ENCODE data around the gene NCK1. TPM values are rescaled to one million over a fixed set of nuclear protein-coding genes. Genes with fewer than 3 reads are reported as not detected.

NCK1 gene
- total RNA-seq, 1 donor, result 41.6 TPM

DNA sequence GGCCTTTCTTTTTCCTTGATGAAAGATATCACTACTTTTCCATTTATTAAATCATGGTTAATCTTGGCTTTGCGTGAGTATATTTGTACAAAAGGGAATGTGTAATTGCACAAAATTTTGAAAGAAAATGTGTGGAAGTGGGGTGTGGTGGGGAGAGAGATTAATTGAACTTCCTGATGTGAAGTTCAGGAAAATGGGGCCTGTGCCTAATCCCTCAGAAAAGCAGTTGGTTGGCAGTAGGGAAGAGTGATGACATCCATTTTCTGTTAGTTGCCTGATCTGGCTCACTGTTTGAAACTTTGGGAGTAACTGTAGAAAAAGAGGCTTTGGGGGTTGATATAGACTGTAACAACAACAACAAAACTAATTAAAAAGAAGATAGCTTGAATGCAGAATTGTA lies 85.0 kb downstream of the NCK1 start:
- no peaks in the 10 kb centered on the region for H3K27me3 ChIP-seq (ENCODE audit: insufficient read depth, low read length)
- H3K36me3 ChIP-seq (ENCODE audit: insufficient read depth, low read length), result peaks cover 7% of the 10 kb centered on the region
- H3K79me2 ChIP-seq (ENCODE audit: insufficient read depth, low read length), result peaks cover 33% of the 10 kb centered on the region
- no peak overlapping the region for H3K4me3 ChIP-seq (ENCODE audit: insufficient read depth, low read length)
- no peak for DNase-seq (ENCODE audit: insufficient read length, low spot score, missing footprints)
- no peak overlapping the region for H3K4me2 ChIP-seq (ENCODE audit: insufficient read depth, low read length)
- TF ChIP-seq, protein P1, sequence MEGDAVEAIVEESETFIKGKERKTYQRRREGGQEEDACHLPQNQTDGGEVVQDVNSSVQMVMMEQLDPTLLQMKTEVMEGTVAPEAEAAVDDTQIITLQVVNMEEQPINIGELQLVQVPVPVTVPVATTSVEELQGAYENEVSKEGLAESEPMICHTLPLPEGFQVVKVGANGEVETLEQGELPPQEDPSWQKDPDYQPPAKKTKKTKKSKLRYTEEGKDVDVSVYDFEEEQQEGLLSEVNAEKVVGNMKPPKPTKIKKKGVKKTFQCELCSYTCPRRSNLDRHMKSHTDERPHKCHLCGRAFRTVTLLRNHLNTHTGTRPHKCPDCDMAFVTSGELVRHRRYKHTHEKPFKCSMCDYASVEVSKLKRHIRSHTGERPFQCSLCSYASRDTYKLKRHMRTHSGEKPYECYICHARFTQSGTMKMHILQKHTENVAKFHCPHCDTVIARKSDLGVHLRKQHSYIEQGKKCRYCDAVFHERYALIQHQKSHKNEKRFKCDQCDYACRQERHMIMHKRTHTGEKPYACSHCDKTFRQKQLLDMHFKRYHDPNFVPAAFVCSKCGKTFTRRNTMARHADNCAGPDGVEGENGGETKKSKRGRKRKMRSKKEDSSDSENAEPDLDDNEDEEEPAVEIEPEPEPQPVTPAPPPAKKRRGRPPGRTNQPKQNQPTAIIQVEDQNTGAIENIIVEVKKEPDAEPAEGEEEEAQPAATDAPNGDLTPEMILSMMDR (IDR thresholded peaks at IDR 0.05; ENCODE audit: extremely low read depth, low read depth, low read length), result no peak
- no peak overlapping the region for H3K27ac ChIP-seq (ENCODE audit: low read depth, low read length)
- no peaks in the 10 kb centered on the region for H3K9me3 ChIP-seq (ENCODE audit: low read depth, low read length)
- H4K20me1 ChIP-seq (ENCODE audit: insufficient read depth, low read length), result peaks cover 7% of the 10 kb centered on the region
- H2AFZ ChIP-seq (ENCODE audit: low read length), result no peak overlapping the region
- H3K4me1 ChIP-seq (ENCODE audit: insufficient read depth, low read length), result peaks cover 8% of the 10 kb centered on the region

DNA sequence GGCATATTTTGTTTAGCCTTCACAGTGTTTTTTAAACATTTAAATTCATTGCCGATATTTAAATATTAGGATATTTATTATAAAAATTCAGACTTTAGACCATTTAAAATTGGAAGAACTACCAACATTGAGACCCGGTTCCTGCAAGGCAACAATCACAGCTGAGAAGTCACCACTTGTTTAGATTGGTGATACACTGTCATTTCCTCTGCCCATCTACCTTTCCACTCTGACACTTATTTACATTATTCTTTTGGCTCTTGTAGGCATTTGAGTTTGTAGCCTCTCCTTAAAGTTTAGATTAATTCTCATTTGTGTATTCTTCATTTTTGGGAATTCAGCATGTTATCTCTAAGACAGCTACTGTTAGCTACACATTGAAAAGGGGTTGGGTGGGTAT lies 85.5 kb downstream of the NCK1 start:
- Histone ChIP-seq H4K20me1 (ENCODE audit: insufficient read depth, low read length) (peaks cover 7% of the 10 kb centered on the region), H3K4me3 (ENCODE audit: insufficient read depth, low read length) (no peak overlapping the region), H3K79me2 (ENCODE audit: insufficient read depth, low read length) (peaks cover 28% of the 10 kb centered on the region), H3K4me1 (ENCODE audit: insufficient read depth, low read length) (peaks cover 6% of the 10 kb centered on the region), H3K9me3 (ENCODE audit: low read depth, low read length) (no peaks in the 10 kb centered on the region), H2AFZ (ENCODE audit: low read length) (no peak overlapping the region), H3K36me3 (ENCODE audit: insufficient read depth, low read length) (peaks cover 7% of the 10 kb centered on the region), H3K27ac (ENCODE audit: low read depth, low read length) (no peak overlapping the region), H3K4me2 (ENCODE audit: insufficient read depth, low read length) (no peak overlapping the region), H3K27me3 (ENCODE audit: insufficient read depth, low read length) (no peaks in the 10 kb centered on the region)
- DNase-seq (ENCODE audit: insufficient read length, low spot score, missing footprints), result no peak
- TF ChIP-seq, protein P1 (IDR thresholded peaks at IDR 0.05; ENCODE audit: extremely low read depth, low read depth, low read length), result no peak

DNA sequence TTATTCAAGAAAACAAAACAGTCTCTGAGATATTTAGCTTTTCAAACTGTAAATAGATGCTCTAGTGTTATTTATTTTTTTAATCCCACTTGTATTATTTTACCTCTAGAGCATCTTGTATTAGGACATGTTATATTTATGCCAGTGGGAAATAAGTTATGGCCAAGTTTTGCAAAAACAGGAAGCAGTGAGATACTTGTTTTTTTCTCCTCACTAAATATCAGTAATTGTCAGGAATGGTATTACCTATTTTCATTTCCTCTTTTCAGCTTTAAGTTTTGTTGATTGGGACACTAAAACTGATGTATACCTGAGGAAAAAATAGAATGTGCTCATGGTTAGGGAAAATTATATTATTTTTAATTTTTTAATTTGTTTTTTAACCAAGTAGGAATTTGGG lies 87.1 kb downstream of the NCK1 start:
- no peak overlapping the region for H3K27ac ChIP-seq (ENCODE audit: low read depth, low read length)
- H3K27me3 ChIP-seq (ENCODE audit: insufficient read depth, low read length), result no peaks in the 10 kb centered on the region

DNA sequence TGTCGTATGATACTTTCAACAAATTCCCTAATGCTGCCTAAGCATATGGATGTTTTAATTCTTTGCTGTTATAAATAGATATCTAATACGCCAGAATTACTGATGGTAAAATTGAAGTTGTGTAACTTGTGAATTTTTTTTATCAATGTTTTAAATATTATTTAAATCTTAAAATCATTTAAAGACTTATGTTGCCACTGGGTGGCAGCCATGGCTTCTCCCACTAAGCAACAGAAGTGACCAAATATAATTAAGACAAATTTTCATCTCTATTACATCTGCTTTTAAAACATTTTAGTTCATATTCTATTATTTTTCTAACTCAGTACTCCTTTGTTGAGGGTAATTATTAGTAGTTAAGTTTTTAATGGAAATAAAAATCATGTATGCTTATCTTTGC lies 87.7 kb downstream of the NCK1 start:
- H3K27me3 ChIP-seq (ENCODE audit: insufficient read depth, low read length), result no peaks in the 10 kb centered on the region
- no peak for DNase-seq (ENCODE audit: insufficient read length, low spot score, missing footprints)
- TF ChIP-seq, protein P1 (IDR thresholded peaks at IDR 0.05; ENCODE audit: extremely low read depth, low read depth, low read length), result peak; percentile 34
- H2AFZ ChIP-seq (ENCODE audit: low read length), result no peak overlapping the region
- no peaks in the 10 kb centered on the region for H3K4me1 ChIP-seq (ENCODE audit: insufficient read depth, low read length)
- peaks cover 9% of the 10 kb centered on the region for H3K79me2 ChIP-seq (ENCODE audit: insufficient read depth, low read length)
- H3K4me3 ChIP-seq (ENCODE audit: insufficient read depth, low read length), result no peak overlapping the region
- H3K27ac ChIP-seq (ENCODE audit: low read depth, low read length), result no peak overlapping the region
- peaks cover 7% of the 10 kb centered on the region for H3K36me3 ChIP-seq (ENCODE audit: insufficient read depth, low read length)
- no peaks in the 10 kb centered on the region for H3K9me3 ChIP-seq (ENCODE audit: low read depth, low read length)
- H4K20me1 ChIP-seq (ENCODE audit: insufficient read depth, low read length), result peaks cover under 1% of the 10 kb centered on the region
- H3K4me2 ChIP-seq (ENCODE audit: insufficient read depth, low read length), result no peak overlapping the region

More for the DNA sequence above, 87.1 kb downstream of the NCK1 start:
- TF ChIP-seq, protein P1 (IDR thresholded peaks at IDR 0.05; ENCODE audit: extremely low read depth, low read depth, low read length), result no peak
- H3K4me2 ChIP-seq (ENCODE audit: insufficient read depth, low read length), result no peak overlapping the region
- no peaks in the 10 kb centered on the region for H3K4me1 ChIP-seq (ENCODE audit: insufficient read depth, low read length)
- peaks cover 15% of the 10 kb centered on the region for H3K79me2 ChIP-seq (ENCODE audit: insufficient read depth, low read length)
- no peak overlapping the region for H3K4me3 ChIP-seq (ENCODE audit: insufficient read depth, low read length)
- DNase-seq (ENCODE audit: insufficient read length, low spot score, missing footprints), result no peak
- H2AFZ ChIP-seq (ENCODE audit: low read length), result no peak overlapping the region
- H3K9me3 ChIP-seq (ENCODE audit: low read depth, low read length), result no peaks in the 10 kb centered on the region
- peaks cover 7% of the 10 kb centered on the region for H3K36me3 ChIP-seq (ENCODE audit: insufficient read depth, low read length)
- peaks cover 4% of the 10 kb centered on the region for H4K20me1 ChIP-seq (ENCODE audit: insufficient read depth, low read length)
